ENCODE data around the gene RREB1.

- 0 out of 2 replicates have a peak, but pooled peaks have one; percentile 18 for TF ChIP-seq CTCF (conservative IDR thresholded peaks at IDR 0.05; ENCODE audit: low read depth, low read length)
- TF ChIP-seq EZH2 (IDR thresholded peaks at IDR 0.05; ENCODE audit: borderline replicate concordance, low read depth, low read length, poor library complexity, severe bottlenecking): no peak
These were observed 20.7 kb upstream of the RREB1 start for GRCh38 chr6:7087066-7087465.
